ENCODE results near the gene CNTN6.

CNTN6 gene

DNA sequence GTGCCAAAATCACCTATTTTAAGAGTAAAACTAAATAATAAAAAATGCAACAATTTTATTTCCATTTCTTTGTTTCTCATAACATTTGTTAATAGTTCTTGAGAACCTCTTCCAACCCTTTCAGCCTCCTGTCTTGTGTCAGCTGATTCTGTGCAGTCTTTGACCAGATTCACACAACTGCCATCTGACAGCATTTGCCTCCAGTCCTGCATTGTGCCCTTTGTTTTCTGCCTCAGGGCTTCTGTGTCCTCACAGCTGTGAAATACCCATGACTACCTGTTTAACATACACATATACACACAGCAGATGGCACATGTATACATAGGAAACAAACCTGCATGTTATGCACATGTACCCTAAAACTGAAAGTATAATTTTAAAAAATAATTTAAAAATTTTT lies 13.2 kb upstream of the CNTN6 start:
- Histone ChIP-seq H3K36me3 (ENCODE audit: control insufficient read depth in 2 of 2, insufficient read depth in 1 of 2, low read length in 2 of 2) (no peaks in the 10 kb centered on the region), H3K4me1 (ENCODE audit: control insufficient read depth, insufficient read depth, low read length) (no peaks in the 10 kb centered on the region), H3K4me3 (ENCODE audit: low read depth, low read length) (no peak overlapping the region), H3K27ac (ENCODE audit: extremely low read depth, low read depth, low read length) (no peak overlapping the region), H3K9me3 (ENCODE audit: control insufficient read depth, insufficient read depth, low read depth, low read length) (no peaks in the 10 kb centered on the region)
- POLR2A ChIA-PET: no interaction called here
- CTCF ChIA-PET: no interaction called here
- TF ChIP-seq, protein P1, sequence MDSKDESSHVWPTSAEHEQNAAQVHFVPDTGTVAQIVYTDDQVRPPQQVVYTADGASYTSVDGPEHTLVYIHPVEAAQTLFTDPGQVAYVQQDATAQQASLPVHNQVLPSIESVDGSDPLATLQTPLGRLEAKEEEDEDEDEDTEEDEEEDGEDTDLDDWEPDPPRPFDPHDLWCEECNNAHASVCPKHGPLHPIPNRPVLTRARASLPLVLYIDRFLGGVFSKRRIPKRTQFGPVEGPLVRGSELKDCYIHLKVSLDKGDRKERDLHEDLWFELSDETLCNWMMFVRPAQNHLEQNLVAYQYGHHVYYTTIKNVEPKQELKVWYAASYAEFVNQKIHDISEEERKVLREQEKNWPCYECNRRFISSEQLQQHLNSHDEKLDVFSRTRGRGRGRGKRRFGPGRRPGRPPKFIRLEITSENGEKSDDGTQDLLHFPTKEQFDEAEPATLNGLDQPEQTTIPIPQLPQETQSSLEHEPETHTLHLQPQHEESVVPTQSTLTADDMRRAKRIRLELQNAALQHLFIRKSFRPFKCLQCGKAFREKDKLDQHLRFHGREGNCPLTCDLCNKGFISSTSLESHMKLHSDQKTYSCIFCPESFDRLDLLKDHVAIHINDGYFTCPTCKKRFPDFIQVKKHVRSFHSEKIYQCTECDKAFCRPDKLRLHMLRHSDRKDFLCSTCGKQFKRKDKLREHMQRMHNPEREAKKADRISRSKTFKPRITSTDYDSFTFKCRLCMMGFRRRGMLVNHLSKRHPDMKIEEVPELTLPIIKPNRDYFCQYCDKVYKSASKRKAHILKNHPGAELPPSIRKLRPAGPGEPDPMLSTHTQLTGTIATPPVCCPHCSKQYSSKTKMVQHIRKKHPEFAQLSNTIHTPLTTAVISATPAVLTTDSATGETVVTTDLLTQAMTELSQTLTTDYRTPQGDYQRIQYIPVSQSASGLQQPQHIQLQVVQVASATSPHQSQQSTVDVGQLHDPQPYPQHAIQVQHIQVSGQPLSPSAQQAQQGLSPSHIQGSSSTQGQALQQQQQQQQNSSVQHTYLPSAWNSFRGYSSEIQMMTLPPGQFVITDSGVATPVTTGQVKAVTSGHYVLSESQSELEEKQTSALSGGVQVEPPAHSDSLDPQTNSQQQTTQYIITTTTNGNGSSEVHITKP (tag by site-specific recombination; IDR thresholded peaks at IDR 0.05): no peak
- TF ChIP-seq ZFHX2 (tag by site-specific recombination; conservative IDR thresholded peaks at IDR 0.05): no peak
- no peak for TF ChIP-seq ZNF664 (tag by site-specific recombination; IDR thresholded peaks at IDR 0.05)

DNA sequence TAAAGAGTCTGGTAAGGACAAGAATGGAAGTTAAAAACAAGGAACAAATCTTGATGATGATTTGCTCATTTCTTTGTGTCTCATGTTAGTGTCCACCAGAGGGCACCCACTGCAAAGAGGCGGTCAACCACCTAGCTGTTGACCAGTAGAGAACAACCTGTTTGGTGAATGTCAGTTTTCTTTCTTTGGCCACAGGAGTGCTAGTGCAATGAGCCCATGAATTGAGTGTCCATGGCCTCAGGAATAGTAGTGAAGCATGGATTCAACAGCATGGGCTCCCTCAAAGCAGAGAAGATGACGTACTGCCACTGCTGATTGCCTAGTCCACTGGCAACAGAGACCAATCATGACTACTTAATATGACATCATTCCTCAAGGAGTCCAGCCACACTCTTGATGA lies 10.7 kb upstream of the CNTN6 start:
- H3K4me3 ChIP-seq (ENCODE audit: low read depth, low read length): no peak overlapping the region
- TF ChIP-seq ZNF37A (tag by site-specific recombination; IDR thresholded peaks at IDR 0.05): no peak
- TF ChIP-seq ZNF654 (tag by site-specific recombination; IDR thresholded peaks at IDR 0.05; ENCODE audit: low read depth): peak; percentile 33; the same call in 1 of the 2 replicates
- TF ChIP-seq, protein P2, sequence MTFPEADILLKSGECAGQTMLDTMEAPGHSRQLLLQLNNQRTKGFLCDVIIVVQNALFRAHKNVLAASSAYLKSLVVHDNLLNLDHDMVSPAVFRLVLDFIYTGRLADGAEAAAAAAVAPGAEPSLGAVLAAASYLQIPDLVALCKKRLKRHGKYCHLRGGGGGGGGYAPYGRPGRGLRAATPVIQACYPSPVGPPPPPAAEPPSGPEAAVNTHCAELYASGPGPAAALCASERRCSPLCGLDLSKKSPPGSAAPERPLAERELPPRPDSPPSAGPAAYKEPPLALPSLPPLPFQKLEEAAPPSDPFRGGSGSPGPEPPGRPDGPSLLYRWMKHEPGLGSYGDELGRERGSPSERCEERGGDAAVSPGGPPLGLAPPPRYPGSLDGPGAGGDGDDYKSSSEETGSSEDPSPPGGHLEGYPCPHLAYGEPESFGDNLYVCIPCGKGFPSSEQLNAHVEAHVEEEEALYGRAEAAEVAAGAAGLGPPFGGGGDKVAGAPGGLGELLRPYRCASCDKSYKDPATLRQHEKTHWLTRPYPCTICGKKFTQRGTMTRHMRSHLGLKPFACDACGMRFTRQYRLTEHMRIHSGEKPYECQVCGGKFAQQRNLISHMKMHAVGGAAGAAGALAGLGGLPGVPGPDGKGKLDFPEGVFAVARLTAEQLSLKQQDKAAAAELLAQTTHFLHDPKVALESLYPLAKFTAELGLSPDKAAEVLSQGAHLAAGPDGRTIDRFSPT (tag by site-specific recombination; IDR thresholded peaks at IDR 0.05): no peak
- 0 out of 2 replicates have a peak, but pooled peaks have one; percentile 34 for TF ChIP-seq SCRT2 (tag by site-specific recombination; IDR thresholded peaks at IDR 0.05)
- peak; percentile 68 for TF ChIP-seq ATF2 (tag by site-specific recombination; IDR thresholded peaks at IDR 0.05; ENCODE audit: low read depth)
- no peaks in the 10 kb centered on the region for H3K4me1 ChIP-seq (ENCODE audit: control insufficient read depth, insufficient read depth, low read length)
- POLR2A ChIA-PET: no interaction called here
- H3K36me3 ChIP-seq (ENCODE audit: control insufficient read depth in 2 of 2, insufficient read depth in 1 of 2, low read length in 2 of 2): no peaks in the 10 kb centered on the region
- no peaks in the 10 kb centered on the region for H3K9me3 ChIP-seq (ENCODE audit: control insufficient read depth, insufficient read depth, low read depth, low read length)
- no peak overlapping the region for H3K27ac ChIP-seq (ENCODE audit: extremely low read depth, low read depth, low read length)
- CTCF ChIA-PET: interaction anchor here (0.5 to 0.9 kb wide), 5 partner anchors 18 to 290 kb away, joined by 3 read pairs; no protein-coding TSS in a partner anchor

GRCh38 chr3:1087066-1087560 lies 5.7 kb upstream of the CNTN6 start:
- ChIA-PET POLR2A (no interaction called here), CTCF (interaction anchor here (0.8 to 1.2 kb wide), 3 partner anchors 236 to 1835 kb away, joined by 3 to 5 read pairs (median 3); no protein-coding TSS in a partner anchor)
- Histone ChIP-seq H3K9me3 (ENCODE audit: control insufficient read depth, insufficient read depth, low read depth, low read length) (no peaks in the 10 kb centered on the region), H3K4me3 (ENCODE audit: low read depth, low read length) (no peak overlapping the region), H3K27ac (ENCODE audit: extremely low read depth, low read depth, low read length) (no peak overlapping the region), H3K4me1 (ENCODE audit: control insufficient read depth, insufficient read depth, low read length) (no peaks in the 10 kb centered on the region), H3K36me3 (ENCODE audit: control insufficient read depth in 2 of 2, insufficient read depth in 1 of 2, low read length in 2 of 2) (no peaks in the 10 kb centered on the region)
- no peak for TF ChIP-seq ZEB2 (tag by site-specific recombination; IDR thresholded peaks at IDR 0.05)
- no peak for TF ChIP-seq EGR2 (tag by site-specific recombination; IDR thresholded peaks at IDR 0.05; ENCODE audit: low read depth)
- TF ChIP-seq, protein P3, sequence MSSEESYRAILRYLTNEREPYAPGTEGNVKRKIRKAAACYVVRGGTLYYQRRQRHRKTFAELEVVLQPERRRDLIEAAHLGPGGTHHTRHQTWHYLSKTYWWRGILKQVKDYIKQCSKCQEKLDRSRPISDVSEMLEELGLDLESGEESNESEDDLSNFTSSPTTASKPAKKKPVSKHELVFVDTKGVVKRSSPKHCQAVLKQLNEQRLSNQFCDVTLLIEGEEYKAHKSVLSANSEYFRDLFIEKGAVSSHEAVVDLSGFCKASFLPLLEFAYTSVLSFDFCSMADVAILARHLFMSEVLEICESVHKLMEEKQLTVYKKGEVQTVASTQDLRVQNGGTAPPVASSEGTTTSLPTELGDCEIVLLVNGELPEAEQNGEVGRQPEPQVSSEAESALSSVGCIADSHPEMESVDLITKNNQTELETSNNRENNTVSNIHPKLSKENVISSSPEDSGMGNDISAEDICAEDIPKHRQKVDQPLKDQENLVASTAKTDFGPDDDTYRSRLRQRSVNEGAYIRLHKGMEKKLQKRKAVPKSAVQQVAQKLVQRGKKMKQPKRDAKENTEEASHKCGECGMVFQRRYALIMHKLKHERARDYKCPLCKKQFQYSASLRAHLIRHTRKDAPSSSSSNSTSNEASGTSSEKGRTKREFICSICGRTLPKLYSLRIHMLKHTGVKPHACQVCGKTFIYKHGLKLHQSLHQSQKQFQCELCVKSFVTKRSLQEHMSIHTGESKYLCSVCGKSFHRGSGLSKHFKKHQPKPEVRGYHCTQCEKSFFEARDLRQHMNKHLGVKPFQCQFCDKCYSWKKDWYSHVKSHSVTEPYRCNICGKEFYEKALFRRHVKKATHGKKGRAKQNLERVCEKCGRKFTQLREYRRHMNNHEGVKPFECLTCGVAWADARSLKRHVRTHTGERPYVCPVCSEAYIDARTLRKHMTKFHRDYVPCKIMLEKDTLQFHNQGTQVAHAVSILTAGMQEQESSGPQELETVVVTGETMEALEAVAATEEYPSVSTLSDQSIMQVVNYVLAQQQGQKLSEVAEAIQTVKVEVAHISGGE (tag by site-specific recombination; conservative IDR thresholded peaks at IDR 0.05; ENCODE audit: low read depth): no peak
- no peak for TF ChIP-seq ZNF184 (tag by site-specific recombination; IDR thresholded peaks at IDR 0.05)
- TF ChIP-seq, protein P4, sequence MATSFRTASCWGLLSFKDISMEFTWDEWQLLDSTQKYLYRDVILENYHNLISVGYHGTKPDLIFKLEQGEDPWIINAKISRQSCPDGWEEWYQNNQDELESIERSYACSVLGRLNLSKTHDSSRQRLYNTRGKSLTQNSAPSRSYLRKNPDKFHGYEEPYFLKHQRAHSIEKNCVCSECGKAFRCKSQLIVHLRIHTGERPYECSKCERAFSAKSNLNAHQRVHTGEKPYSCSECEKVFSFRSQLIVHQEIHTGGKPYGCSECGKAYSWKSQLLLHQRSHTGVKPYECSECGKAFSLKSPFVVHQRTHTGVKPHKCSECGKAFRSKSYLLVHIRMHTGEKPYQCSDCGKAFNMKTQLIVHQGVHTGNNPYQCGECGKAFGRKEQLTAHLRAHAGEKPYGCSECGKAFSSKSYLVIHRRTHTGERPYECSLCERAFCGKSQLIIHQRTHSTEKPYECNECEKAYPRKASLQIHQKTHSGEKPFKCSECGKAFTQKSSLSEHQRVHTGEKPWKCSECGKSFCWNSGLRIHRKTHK (tag by site-specific recombination; IDR thresholded peaks at IDR 0.05): no peak
- TF ChIP-seq TSHZ1 (tag by site-specific recombination; IDR thresholded peaks at IDR 0.05; ENCODE audit: borderline replicate concordance): no peak

All from HEK293 (cell line).